Neural progenitor cell (in vitro differentiated cells): Measurements from ENCODE around the gene PDE7B.

Source experiments
- CTCF ChIP-seq: fragments of 200-600 bp; sonication (generic); IDR thresholded peaks from 2 replicates; pipeline ENCODE4 v1.5.1; 2017; ENCODE audit warnings: antibody characterized with exemption, mild to moderate bottlenecking
- EZH2 ChIP-seq: fragments of 200-600 bp; sonication (generic); IDR thresholded peaks from 2 replicates; pipeline ENCODE4 v1.6.1; 2017; ENCODE audit warnings: antibody characterized with exemption, mild to moderate bottlenecking, moderate library complexity
- EZH2phosphoT487 ChIP-seq: fragments of 200-600 bp; sonication (generic); IDR thresholded peaks from 2 replicates; pipeline ENCODE4 v1.6.1; 2017; ENCODE audit warnings: antibody characterized with exemption

- TF ChIP-seq CTCF (no peak), EZH2 (no peak), EZH2phosphoT487 (no peak)
Observed at GRCh38 chr6:136038531-136038930, 187.0 kb downstream of the PDE7B start.
